WTC11 (cell line): ENCODE measurements around the gene POLR2M. TPM values are rescaled to one million over a fixed set of nuclear protein-coding genes. Genes with fewer than 3 reads are reported as not detected.

Experiments used
- ATAC-seq: fragments of 200-7000 bp; cut with Tn5 transposase; 2 replicates; pipeline ENCODE4 v1.10.0; 2021; ENCODE audit warnings: mild to moderate bottlenecking, moderate library complexity
- CTCF ChIA-PET: fragments of 300-600 bp; sonication (Branson Sonifier 250); formaldehyde crosslinking; loops from one replicate; lab custom pipeline; 2021; ENCODE audit warnings: antibody characterized with exemption; lab: Charles Lee
- POLR2A ChIA-PET: fragments of 350-600 bp; sonication (Branson Sonifier 250); formaldehyde crosslinking; loops from one replicate; lab custom pipeline; 2021; ENCODE audit warnings: antibody characterized with exemption; lab: Charles Lee
- DNase-seq: peaks from one replicate; pipeline ENCODE4 v3.0.0; 2021; ENCODE audit warnings: low spot score
- H3K27ac Mint-ChIP-seq: 2 replicates; pipeline ENCODE4 v1.8.0; 2021; ENCODE audit warnings: mixed read lengths
- H3K27me3 Mint-ChIP-seq: 2 replicates; pipeline ENCODE4 v1.8.0; 2021; ENCODE audit warnings: low read depth, mild to moderate bottlenecking, moderate library complexity, mixed read lengths
- H3K36me3 Mint-ChIP-seq: 2 replicates; pipeline ENCODE4 v1.8.0; 2021; ENCODE audit warnings: mixed read lengths
- H3K4me1 Mint-ChIP-seq: 2 replicates; pipeline ENCODE4 v1.8.0; 2022; ENCODE audit warnings: mixed read lengths
- H3K4me3 Mint-ChIP-seq: 2 replicates; pipeline ENCODE4 v1.8.0; 2021; ENCODE audit warnings: mild to moderate bottlenecking, moderate library complexity, mixed read lengths
- H3K9me3 Mint-ChIP-seq: 2 replicates; pipeline ENCODE4 v1.8.0; 2021; ENCODE audit warnings: mixed read lengths
- AR ChIP-seq: fragments of 250-450 bp; sonication (Bioruptor Pico); IDR thresholded peaks from 2 replicates; pipeline ENCODE4 v1.9.0; 2021; ENCODE audit warnings: mild to moderate bottlenecking
- CREM ChIP-seq: sonication (generic); formaldehyde crosslinking; IDR thresholded peaks from 2 replicates; pipeline ENCODE4 v1.8.1; 2022; ENCODE audit warnings: mild to moderate bottlenecking, missing genetic modification reagents, moderate library complexity
- ERG ChIP-seq: fragments of 250-450 bp; sonication (Bioruptor Pico); IDR thresholded peaks from 2 replicates; pipeline ENCODE4 v1.8.0; 2021; ENCODE audit warnings: mild to moderate bottlenecking
- ESRRA ChIP-seq: sonication (generic); formaldehyde crosslinking; IDR thresholded peaks from 2 replicates; pipeline ENCODE4 v1.8.1; 2022; ENCODE audit warnings: mild to moderate bottlenecking, missing genetic modification reagents, borderline replicate concordance
- FOXP1 ChIP-seq: sonication (generic); formaldehyde crosslinking; IDR thresholded peaks from 2 replicates; pipeline ENCODE4 v1.8.0; 2022; ENCODE audit warnings: missing genetic modification reagents, mild to moderate bottlenecking, moderate library complexity, borderline replicate concordance
- IRF1 ChIP-seq: sonication (generic); formaldehyde crosslinking; IDR thresholded peaks from 2 replicates; pipeline ENCODE4 v1.8.0; 2023; ENCODE audit warnings: missing genetic modification reagents
- JAZF1 ChIP-seq: fragments of 250-450 bp; sonication (Bioruptor Pico); IDR thresholded peaks from 2 replicates; pipeline ENCODE4 v1.9.0; 2021; ENCODE audit warnings: moderate library complexity, mild to moderate bottlenecking, inconsistent platforms
- JUN ChIP-seq: sonication (generic); formaldehyde crosslinking; IDR thresholded peaks from 2 replicates; pipeline ENCODE4 v1.8.0; 2023; ENCODE audit warnings: mild to moderate bottlenecking, missing genetic modification reagents
- NFATC4 ChIP-seq: fragments of 250-450 bp; sonication (Bioruptor Pico); IDR thresholded peaks from 2 replicates; pipeline ENCODE4 v1.9.0; 2021; ENCODE audit warnings: mild to moderate bottlenecking
- NFYB ChIP-seq: sonication (generic); formaldehyde crosslinking; conservative IDR thresholded peaks from 2 replicates; pipeline ENCODE4 v1.8.0; 2022; ENCODE audit warnings: low read depth, missing genetic modification reagents
- NR2C2 ChIP-seq: sonication (generic); formaldehyde crosslinking; IDR thresholded peaks from 2 replicates; pipeline ENCODE4 v1.8.0; 2022; ENCODE audit warnings: mild to moderate bottlenecking, missing genetic modification reagents
- PRRX2 ChIP-seq: fragments of 250-450 bp; sonication (Bioruptor Pico); IDR thresholded peaks from 2 replicates; pipeline ENCODE4 v1.8.0; 2021; ENCODE audit warnings: mild to moderate bottlenecking
- TEAD1 ChIP-seq: sonication (generic); formaldehyde crosslinking; IDR thresholded peaks from 2 replicates; pipeline ENCODE4 v1.8.0; 2022; ENCODE audit warnings: mild to moderate bottlenecking, missing genetic modification reagents
- TEAD4 ChIP-seq: sonication (generic); formaldehyde crosslinking; IDR thresholded peaks from 2 replicates; pipeline ENCODE4 v1.8.0; 2022; ENCODE audit warnings: mild to moderate bottlenecking, missing genetic modification reagents
- ZNF121 ChIP-seq: sonication (generic); formaldehyde crosslinking; IDR thresholded peaks from 2 replicates; pipeline ENCODE4 v1.8.0; 2023; ENCODE audit warnings: missing genetic modification reagents
- ZNF263 ChIP-seq: sonication (generic); formaldehyde crosslinking; IDR thresholded peaks from 2 replicates; pipeline ENCODE4 v1.8.1; 2022; ENCODE audit warnings: low read depth, mild to moderate bottlenecking, moderate library complexity, missing genetic modification reagents
- ZNF416 ChIP-seq: fragments of 250-450 bp; sonication (Bioruptor Pico); IDR thresholded peaks from 2 replicates; pipeline ENCODE4 v1.9.0; 2021; ENCODE audit warnings: mild to moderate bottlenecking, inconsistent platforms
- total RNA-seq: library from RNA; stranded (reverse); gene quantifications from 3 replicates; pipeline ENCODE4 v1.2.3, GENCODE V29; 2021
- TF ChIP-seq, protein P1 (sequence below): sonication (generic); formaldehyde crosslinking; IDR thresholded peaks from 2 replicates; pipeline ENCODE4 v1.8.1; 2023; ENCODE audit warnings: mild to moderate bottlenecking, missing genetic modification reagents, moderate library complexity
- TF ChIP-seq, protein P2 (sequence below): sonication (generic); formaldehyde crosslinking; IDR thresholded peaks from 2 replicates; pipeline ENCODE4 v1.8.1; 2023; ENCODE audit warnings: mild to moderate bottlenecking, missing genetic modification reagents
- TF ChIP-seq, protein P3 (sequence below): fragments of 250-450 bp; sonication (Bioruptor Pico); IDR thresholded peaks from 2 replicates; pipeline ENCODE4 v1.9.0; 2021; ENCODE audit warnings: mild to moderate bottlenecking, borderline replicate concordance

The POLR2M gene
- total RNA-seq, 1 experiment from 2014 or later = 84.4 TPM

- TF ChIP-seq PRRX2 (CRISPR knock-in tag) (no peak), FOXP1 (no peak), ZNF121 (CRISPR knock-in tag) (no peak)
- TF ChIP-seq, protein P1, sequence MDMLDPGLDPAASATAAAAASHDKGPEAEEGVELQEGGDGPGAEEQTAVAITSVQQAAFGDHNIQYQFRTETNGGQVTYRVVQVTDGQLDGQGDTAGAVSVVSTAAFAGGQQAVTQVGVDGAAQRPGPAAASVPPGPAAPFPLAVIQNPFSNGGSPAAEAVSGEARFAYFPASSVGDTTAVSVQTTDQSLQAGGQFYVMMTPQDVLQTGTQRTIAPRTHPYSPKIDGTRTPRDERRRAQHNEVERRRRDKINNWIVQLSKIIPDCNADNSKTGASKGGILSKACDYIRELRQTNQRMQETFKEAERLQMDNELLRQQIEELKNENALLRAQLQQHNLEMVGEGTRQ = no peak
These were observed 48.9 kb upstream of the POLR2M start (continued) for GRCh38 chr15:57657619-57658018.

- POLR2A ChIA-PET = no interaction called here
- no peaks in the 10 kb centered on the region; the same call in 1 of the 2 replicates for H3K27me3 Mint-ChIP-seq
- CTCF ChIA-PET = interaction anchor here (1.0 to 1.5 kb wide), 4 partner anchors 89 to 409 kb away, joined by 3 read pairs; no protein-coding TSS in a partner anchor
- H3K9me3 Mint-ChIP-seq = no peaks in the 10 kb centered on the region
- ATAC-seq = no peak
- no peak overlapping the region for H3K27ac Mint-ChIP-seq
- no peaks in the 10 kb centered on the region for H3K36me3 Mint-ChIP-seq
- H3K4me3 Mint-ChIP-seq = no peak overlapping the region
- no peaks in the 10 kb centered on the region for H3K4me1 Mint-ChIP-seq
- no peak for DNase-seq
- TF ChIP-seq, protein P2, sequence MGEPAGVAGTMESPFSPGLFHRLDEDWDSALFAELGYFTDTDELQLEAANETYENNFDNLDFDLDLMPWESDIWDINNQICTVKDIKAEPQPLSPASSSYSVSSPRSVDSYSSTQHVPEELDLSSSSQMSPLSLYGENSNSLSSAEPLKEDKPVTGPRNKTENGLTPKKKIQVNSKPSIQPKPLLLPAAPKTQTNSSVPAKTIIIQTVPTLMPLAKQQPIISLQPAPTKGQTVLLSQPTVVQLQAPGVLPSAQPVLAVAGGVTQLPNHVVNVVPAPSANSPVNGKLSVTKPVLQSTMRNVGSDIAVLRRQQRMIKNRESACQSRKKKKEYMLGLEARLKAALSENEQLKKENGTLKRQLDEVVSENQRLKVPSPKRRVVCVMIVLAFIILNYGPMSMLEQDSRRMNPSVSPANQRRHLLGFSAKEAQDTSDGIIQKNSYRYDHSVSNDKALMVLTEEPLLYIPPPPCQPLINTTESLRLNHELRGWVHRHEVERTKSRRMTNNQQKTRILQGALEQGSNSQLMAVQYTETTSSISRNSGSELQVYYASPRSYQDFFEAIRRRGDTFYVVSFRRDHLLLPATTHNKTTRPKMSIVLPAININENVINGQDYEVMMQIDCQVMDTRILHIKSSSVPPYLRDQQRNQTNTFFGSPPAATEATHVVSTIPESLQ (CRISPR knock-in tag) = no peak
- TF ChIP-seq NR2C2 (CRISPR knock-in tag) = no peak
- TF ChIP-seq NFATC4 (CRISPR knock-in tag) = no peak
- no peak for TF ChIP-seq ZNF416 (CRISPR knock-in tag)
- no peak for TF ChIP-seq NFYB (CRISPR knock-in tag)
- TF ChIP-seq JUN (CRISPR knock-in tag) = no peak
- TF ChIP-seq JAZF1 (CRISPR knock-in tag) = no peak
- no peak for TF ChIP-seq AR (CRISPR knock-in tag)
- no peak for TF ChIP-seq ESRRA (CRISPR knock-in tag)
- TF ChIP-seq IRF1 = no peak
- no peak for TF ChIP-seq FOXP1
- no peak for TF ChIP-seq CREM (CRISPR knock-in tag)
- no peak for TF ChIP-seq ERG (CRISPR knock-in tag)
- TF ChIP-seq TEAD1 (CRISPR knock-in tag) = no peak
- no peak for TF ChIP-seq ZNF263 (CRISPR knock-in tag)
- TF ChIP-seq TEAD4 (CRISPR knock-in tag) = no peak
- TF ChIP-seq, protein P3, sequence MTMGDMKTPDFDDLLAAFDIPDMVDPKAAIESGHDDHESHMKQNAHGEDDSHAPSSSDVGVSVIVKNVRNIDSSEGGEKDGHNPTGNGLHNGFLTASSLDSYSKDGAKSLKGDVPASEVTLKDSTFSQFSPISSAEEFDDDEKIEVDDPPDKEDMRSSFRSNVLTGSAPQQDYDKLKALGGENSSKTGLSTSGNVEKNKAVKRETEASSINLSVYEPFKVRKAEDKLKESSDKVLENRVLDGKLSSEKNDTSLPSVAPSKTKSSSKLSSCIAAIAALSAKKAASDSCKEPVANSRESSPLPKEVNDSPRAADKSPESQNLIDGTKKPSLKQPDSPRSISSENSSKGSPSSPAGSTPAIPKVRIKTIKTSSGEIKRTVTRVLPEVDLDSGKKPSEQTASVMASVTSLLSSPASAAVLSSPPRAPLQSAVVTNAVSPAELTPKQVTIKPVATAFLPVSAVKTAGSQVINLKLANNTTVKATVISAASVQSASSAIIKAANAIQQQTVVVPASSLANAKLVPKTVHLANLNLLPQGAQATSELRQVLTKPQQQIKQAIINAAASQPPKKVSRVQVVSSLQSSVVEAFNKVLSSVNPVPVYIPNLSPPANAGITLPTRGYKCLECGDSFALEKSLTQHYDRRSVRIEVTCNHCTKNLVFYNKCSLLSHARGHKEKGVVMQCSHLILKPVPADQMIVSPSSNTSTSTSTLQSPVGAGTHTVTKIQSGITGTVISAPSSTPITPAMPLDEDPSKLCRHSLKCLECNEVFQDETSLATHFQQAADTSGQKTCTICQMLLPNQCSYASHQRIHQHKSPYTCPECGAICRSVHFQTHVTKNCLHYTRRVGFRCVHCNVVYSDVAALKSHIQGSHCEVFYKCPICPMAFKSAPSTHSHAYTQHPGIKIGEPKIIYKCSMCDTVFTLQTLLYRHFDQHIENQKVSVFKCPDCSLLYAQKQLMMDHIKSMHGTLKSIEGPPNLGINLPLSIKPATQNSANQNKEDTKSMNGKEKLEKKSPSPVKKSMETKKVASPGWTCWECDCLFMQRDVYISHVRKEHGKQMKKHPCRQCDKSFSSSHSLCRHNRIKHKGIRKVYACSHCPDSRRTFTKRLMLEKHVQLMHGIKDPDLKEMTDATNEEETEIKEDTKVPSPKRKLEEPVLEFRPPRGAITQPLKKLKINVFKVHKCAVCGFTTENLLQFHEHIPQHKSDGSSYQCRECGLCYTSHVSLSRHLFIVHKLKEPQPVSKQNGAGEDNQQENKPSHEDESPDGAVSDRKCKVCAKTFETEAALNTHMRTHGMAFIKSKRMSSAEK (CRISPR knock-in tag) = no peak
- TF ChIP-seq ZNF121 (CRISPR knock-in tag) = no peak
These were observed 44.3 kb upstream of the POLR2M start for GRCh38 chr15:57662091-57662744.
